SK-N-SH (cell line): ENCODE results near the gene SRCIN1.

Source experiments
- CTCF ChIP-seq: fragments of 200-600 bp; sonication (generic); IDR thresholded peaks from 2 replicates; pipeline ENCODE4 v1.6.1; 2017; ENCODE audit warnings: antibody characterized with exemption, mild to moderate bottlenecking, moderate library complexity
- EP300 ChIP-seq, 2 experiments: IDR thresholded peaks; 2 replicates each; pipeline versions ENCODE4 v1.4.0 to v1.6.1; 2012; ENCODE audit warnings: borderline replicate concordance in 1 of 2, low read depth in 1 of 2, low read length in 1 of 2

- TF ChIP-seq CTCF (no peak), EP300 (IDR thresholded peaks at IDR 0.05; ENCODE audit: borderline replicate concordance in 1 of 2, low read depth in 1 of 2, low read length in 1 of 2) (no peak)
Observed at GRCh38 chr17:38609280-38610031, 3.7 kb upstream of the SRCIN1 start.
